HG02852 (cell line): ENCODE measurements around the gene ACP2.
"Not testable (repeated sequence)": the region's sequence is repeated elsewhere in the genome, so short reads cannot be mapped to it uniquely, and the experiment has no call there.

ENCODE experiments used
- ATAC-seq: cut with Tn5 transposase; IDR thresholded peaks from one replicate; pipeline ENCODE4 v1.9.1; 2021; ENCODE audit warnings: mild to moderate bottlenecking, moderate library complexity; ENCODE audit not compliant: unreplicated experiment

Gene ACP2

DNA sequence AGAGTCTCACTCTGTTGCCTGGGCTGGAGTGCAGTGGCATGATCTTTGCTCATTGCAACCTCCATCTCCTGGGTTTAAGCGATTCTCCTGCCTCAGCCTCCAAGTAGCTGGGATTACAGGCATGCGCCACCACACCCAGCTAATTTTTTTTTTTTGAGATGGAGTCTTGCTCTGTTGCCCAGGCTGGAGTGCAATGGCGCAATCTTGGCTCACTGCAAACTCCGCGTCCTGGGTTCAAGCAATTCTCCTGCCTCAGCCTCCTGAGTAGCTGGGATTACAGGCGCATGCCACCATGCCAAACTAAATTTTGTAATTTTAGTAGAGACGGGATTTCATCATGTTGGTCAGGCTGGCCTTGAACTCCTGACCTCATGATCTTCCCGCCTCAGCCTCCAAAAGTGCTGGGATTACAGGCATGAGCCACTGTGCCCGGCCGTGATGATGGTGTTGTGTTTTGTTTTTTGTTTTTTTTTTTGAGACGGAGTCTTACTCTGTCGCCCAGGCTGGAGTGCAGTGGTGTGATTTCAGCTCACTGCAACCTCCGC is 40.5 kb downstream of the ACP2 start:
- not testable (repeated sequence) for ATAC-seq

DNA sequence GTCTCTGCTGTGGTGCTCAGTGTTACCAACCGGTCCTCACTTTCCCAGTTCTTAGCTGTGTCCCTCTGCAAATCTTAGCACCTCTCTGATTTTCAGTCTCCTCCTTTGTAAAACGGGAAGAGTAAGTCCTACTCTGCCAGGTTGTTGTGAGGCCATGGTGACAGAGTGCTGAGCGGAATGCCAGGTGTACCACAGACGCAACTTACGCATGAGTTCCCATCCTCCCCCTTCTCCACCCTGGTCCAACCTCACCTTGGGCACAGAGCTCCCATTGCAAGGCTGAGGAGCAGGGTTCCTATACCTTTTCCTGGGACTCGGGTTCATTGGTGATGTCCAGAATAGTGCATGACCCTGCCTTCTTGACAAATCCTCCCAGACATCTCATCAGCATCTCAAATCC is 41.2 kb downstream of the ACP2 start:
- no peak for ATAC-seq

DNA sequence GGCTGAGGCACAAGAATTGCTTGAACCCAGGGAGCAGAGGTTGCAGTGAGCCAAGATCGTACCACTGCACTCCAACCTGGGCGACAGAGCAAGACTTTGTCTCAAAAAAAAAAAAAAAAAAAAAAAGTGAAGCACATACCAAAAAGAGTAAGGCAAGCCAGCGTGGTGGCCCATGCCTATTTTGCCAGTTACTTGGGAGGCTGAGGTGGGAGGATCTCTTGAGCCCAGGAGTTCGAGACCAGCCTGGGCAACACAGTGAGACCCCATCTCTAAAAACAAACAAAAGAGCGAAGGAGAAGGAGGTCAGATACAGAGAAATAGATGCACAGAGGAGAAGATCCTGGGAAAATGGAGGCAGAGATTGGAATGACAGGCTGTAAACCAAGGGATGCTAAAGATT is 42.0 kb downstream of the ACP2 start:
- not testable (repeated sequence) for ATAC-seq

DNA sequence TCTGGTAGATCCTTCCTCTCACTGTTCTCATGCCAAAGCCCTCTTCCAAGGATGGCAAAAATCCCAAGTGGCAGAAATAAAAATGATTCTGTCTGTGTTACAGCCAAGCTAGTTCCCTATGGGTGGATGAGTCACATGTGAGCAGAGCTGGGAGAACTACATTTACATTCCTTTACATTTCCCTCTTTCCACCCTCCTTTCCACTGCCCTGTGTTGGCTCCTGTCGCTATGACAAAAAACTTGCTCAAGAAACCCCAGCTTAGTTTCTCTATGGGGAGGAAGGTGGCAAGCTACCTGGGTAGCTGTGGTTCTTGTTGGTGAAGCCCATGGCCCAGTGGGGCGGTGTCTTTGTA is 44.0 kb downstream of the ACP2 start:
- ATAC-seq, result no peak

DNA sequence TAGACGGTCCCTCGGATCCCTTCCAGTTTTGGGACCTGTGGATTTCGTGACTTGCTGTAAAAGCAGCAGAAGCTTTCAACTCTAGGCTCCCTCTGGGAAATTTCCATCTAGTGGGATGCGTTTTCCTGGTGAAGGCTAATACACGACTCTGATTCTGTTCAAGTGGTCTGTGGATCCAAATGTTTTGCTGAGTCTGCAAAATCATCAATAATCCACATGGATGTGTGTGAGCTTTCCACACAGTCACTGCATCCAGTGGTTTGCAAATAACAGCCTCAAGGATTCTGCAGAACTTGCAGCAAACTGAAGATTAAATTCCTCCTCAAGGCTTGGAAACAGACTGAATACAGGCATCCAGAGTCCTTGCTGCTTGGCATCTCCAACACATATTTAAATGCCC is 46.0 kb downstream of the ACP2 start:
- ATAC-seq, result no peak

DNA sequence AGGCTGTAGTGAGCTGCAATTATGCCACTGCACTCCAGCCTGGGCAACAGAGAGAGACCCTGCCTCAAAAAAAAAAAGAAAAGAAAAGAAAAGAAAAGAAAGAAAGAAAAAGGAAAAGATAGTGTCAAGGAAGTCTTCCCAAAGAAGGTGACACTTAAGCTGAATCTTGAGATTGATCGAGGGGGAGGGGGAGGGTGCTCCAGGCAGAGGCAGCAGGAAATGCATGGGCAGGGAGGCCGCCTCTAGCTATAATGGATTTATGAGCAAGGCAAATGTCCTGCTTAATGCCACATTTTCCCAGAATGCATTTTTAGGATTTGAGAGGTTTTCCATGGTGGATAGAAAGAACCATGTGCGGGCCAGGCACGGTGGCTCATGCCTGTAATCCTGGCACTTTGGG is 47.6 kb downstream of the ACP2 start:
- no peak for ATAC-seq

DNA sequence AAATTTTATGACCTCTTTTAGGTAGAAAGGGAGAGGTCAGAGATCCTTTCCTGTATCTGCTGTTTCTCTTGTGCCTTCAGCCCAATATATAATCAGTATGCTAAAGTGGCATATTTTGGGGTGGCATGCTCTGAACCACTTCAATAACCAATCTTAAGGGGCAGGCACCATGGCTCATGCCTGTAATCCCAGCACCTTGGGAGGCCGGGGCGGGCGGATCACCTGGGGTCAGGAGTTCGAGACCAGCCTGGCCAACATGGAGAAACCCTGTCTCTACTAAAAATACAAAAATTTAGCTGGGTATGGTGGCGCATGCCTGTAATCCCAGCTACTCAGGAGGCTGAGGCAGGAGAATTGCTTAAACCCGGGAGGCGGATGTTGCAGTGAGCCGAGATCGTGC is 50.5 kb downstream of the ACP2 start:
- ATAC-seq, result not testable (repeated sequence)

DNA sequence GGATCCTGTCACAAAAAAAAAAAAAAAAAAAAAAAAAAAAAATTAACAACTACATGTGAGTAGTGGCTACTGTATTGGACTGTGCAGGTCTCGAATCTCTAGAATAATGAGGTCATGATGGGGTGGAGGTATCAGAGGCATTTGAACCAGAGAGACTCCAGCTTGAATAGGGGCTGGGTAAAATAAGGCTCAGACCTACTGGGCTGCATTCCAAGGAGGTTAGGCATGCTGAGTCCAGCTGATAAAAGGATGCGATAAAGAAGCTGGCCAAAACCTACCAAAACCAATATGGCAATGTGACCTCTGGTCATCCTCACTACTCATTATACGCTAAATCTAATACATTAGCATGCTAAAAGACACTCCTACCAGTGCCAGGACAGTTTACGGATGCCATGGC is 56.5 kb downstream of the ACP2 start:
- ATAC-seq, result no peak

DNA sequence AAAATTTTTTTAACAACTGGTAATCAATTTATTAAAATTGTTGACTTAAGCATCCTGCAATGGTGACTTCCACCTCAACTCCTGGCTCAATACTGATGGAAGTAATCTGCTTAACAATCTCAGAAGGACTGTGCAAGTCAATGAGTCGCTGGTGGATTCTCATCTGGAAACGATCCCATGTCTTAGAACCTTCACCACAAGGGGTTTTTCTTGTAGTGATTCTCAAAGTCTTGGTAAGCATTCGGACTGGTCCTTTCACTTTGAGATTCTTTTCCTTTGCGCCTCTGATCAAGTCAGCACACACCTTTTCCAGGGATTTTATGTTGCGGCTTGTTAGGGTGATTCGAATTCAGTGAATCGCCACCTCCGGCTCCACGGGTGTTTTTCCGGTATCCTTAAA is 57.5 kb downstream of the ACP2 start:
- ATAC-seq, result not testable (repeated sequence)
